Neuronal stem cell (in vitro differentiated cells): ENCODE results near the gene EMC9.
A peak's percentile ranks its signal among the peaks of the same experiment; 100 is the strongest.

Experiments
- DNase-seq: peaks from one replicate; pipeline ENCODE4 v3.0.0-alpha.2; 2013; ENCODE audit warnings: low spot score
- H2AFZ ChIP-seq: one replicate; pipeline ENCODE4 v1.6.1; 2013; ENCODE audit warnings: mild to moderate bottlenecking, low read length, inconsistent platforms
- H2AK5ac ChIP-seq: 2 replicates; pipeline ENCODE4 v1.6.1; 2013; ENCODE audit warnings: low read depth, mild to moderate bottlenecking, inconsistent platforms, low read length, moderate library complexity, mixed read lengths
- H2BK120ac ChIP-seq: 2 replicates; pipeline ENCODE4 v1.6.1; 2013; ENCODE audit warnings: low read depth, mild to moderate bottlenecking, inconsistent platforms, low read length, moderate library complexity, mixed read lengths
- H2BK12ac ChIP-seq: one replicate; pipeline ENCODE4 v1.6.1; 2013; ENCODE audit warnings: low read length, inconsistent platforms
- H2BK15ac ChIP-seq: 2 replicates; pipeline ENCODE4 v1.6.1; 2013; ENCODE audit warnings: mild to moderate bottlenecking, low read length, inconsistent platforms, mixed read lengths
- H2BK5ac ChIP-seq: one replicate; pipeline ENCODE4 v1.6.1; 2013; ENCODE audit warnings: inconsistent platforms, mild to moderate bottlenecking, low read length, moderate library complexity
- H3K14ac ChIP-seq: one replicate; pipeline ENCODE4 v1.6.1; 2013; ENCODE audit warnings: low read length, inconsistent platforms
- H3K18ac ChIP-seq: 2 replicates; pipeline ENCODE4 v1.6.1; 2013; ENCODE audit warnings: low read length, inconsistent platforms
- H3K23ac ChIP-seq: 2 replicates; pipeline ENCODE4 v1.6.1; 2013; ENCODE audit warnings: low read depth, mild to moderate bottlenecking, mixed read lengths, low read length, inconsistent platforms; ENCODE audit not compliant: poor library complexity
- H3K27ac ChIP-seq: replicated peaks from 3 replicates; pipeline ENCODE4 v1.5.1; 2013; ENCODE audit warnings: low read length, inconsistent platforms
- H3K27me3 ChIP-seq, 3 experiments: 2 replicates each; pipeline ENCODE4 v1.6.1; 2013; ENCODE audit warnings: low read length in 3 of 3, mild to moderate bottlenecking in 2 of 3, inconsistent platforms in 1 of 3, low read depth in 1 of 3, mixed read lengths in 1 of 3, moderate library complexity in 1 of 3; ENCODE audit not compliant: control insufficient read depth in 3 of 3, insufficient read depth in 3 of 3
- H3K36me3 ChIP-seq, 2 donors: replicated peaks in 1 of 2; 2 replicates each; pipeline ENCODE4 v1.6.1; 2013; ENCODE audit warnings: low read length in 2 of 2; ENCODE audit not compliant: control insufficient read depth in 2 of 2, insufficient read depth in 2 of 2
- H3K4ac ChIP-seq: 2 replicates; pipeline ENCODE4 v1.6.1; 2013; ENCODE audit warnings: inconsistent platforms, mild to moderate bottlenecking, low read length, moderate library complexity
- H3K4me1 ChIP-seq, 2 donors: 1 replicate in 1 of 2; 2 replicates in 1 of 2; pipeline ENCODE4 v1.6.1; 2013; ENCODE audit warnings: low read length in 2 of 2, low read depth in 1 of 2; ENCODE audit not compliant: control insufficient read depth in 2 of 2, insufficient read depth in 1 of 2
- H3K4me2 ChIP-seq: one replicate; pipeline ENCODE4 v1.6.1; 2013; ENCODE audit warnings: mild to moderate bottlenecking, low read length, inconsistent platforms; ENCODE audit not compliant: insufficient read depth, poor library complexity, severe bottlenecking
- H3K4me3 ChIP-seq, 2 donors: 2 replicates each; pipeline ENCODE4 v1.5.1; 2013; ENCODE audit warnings: low read length in 2 of 2, mild to moderate bottlenecking in 2 of 2, inconsistent platforms in 1 of 2, moderate library complexity in 1 of 2
- H3K79me1 ChIP-seq: one replicate; pipeline ENCODE4 v1.6.1; 2013; ENCODE audit warnings: low read depth, mild to moderate bottlenecking, inconsistent platforms, low read length, moderate library complexity
- H3K9ac ChIP-seq: one replicate; pipeline ENCODE4 v1.6.1; 2013; ENCODE audit warnings: mild to moderate bottlenecking, low read depth, low read length, inconsistent platforms; ENCODE audit not compliant: poor library complexity
- H3K9me3 ChIP-seq, 2 donors: replicated peaks in 1 of 2; 2 replicates each; pipeline versions ENCODE3 to v1.6.1; 2013; ENCODE audit warnings: low read length in 2 of 2, mild to moderate bottlenecking in 2 of 2, inconsistent platforms in 1 of 2, low read depth in 1 of 2, mixed read lengths in 1 of 2, moderate library complexity in 1 of 2; ENCODE audit not compliant: control insufficient read depth in 2 of 2, insufficient read depth in 1 of 2
- H4K8ac ChIP-seq: one replicate; pipeline ENCODE4 v1.6.1; 2013; ENCODE audit warnings: low read depth, mild to moderate bottlenecking, inconsistent platforms, low read length, moderate library complexity
- H4K91ac ChIP-seq: one replicate; pipeline ENCODE4 v1.6.1; 2013; ENCODE audit warnings: low read length, low read depth, mild to moderate bottlenecking, inconsistent platforms; ENCODE audit not compliant: poor library complexity
- WGBS, 2 donors: extraction: QIAGEN DNeasy Blood & Tissue Kit; methylation state at CpG; one replicate each; pipeline ENCODE4 v1.1.7; 2013; ENCODE audit warnings: missing lambda C conversion rate in 2 of 2, mixed read lengths in 1 of 2; ENCODE audit not compliant: insufficient read length in 2 of 2, insufficient replicate concordance in 1 of 2; ENCODE audit errors: extremely low coverage in 2 of 2; 5-methylcytosine and 5-hydroxymethylcytosine counted together

Gene EMC9

GRCh38 chr14:24114532-24115421 lies 26.6 kb downstream of the EMC9 start, which contains the start of the genes DCAF11 and NRL:
DCAF11 (plus strand) TSS chr14:24114777; CDS start chr14:24115595, 818 bp downstream.
NRL (minus strand) TSS chr14:24114949; CDS start chr14:24082848, 32,101 bp downstream.
- Histone ChIP-seq H4K91ac (peak within 1 kb of the TSS; percentile 96), H2BK12ac (peak within 1 kb of the TSS; percentile 100), H3K23ac (peak within 1 kb of the TSS; percentile 98), H3K9me3 (no peaks in the 10 kb centered on the region), H3K27me3 (no peaks in the 10 kb centered on the region), H2BK120ac (peak within 1 kb of the TSS; percentile 93), H2AK5ac (peak within 1 kb of the TSS; percentile 82), H3K9ac (peak within 1 kb of the TSS; percentile 94), H3K18ac (peak within 1 kb of the TSS; percentile 100), H3K14ac (peak within 1 kb of the TSS; percentile 97), H4K8ac (peak within 1 kb of the TSS; percentile 86), H3K27ac (peak within 1 kb of the TSS; percentile 98), H2BK15ac (peak within 1 kb of the TSS; percentile 87), H2AFZ (peak within 1 kb of the TSS; percentile 96), H3K79me1 (no peaks in the 10 kb centered on the region), H3K4me2 (peak within 1 kb of the TSS; percentile 91), H3K4me1 (peaks cover 4 to 8% of the 10 kb centered on the region in 2 donors), H3K4me3 (peak within 1 kb of the TSS; percentile 75 to 88), H2BK5ac (peak within 1 kb of the TSS; percentile 96), H3K4ac (no peak within 1 kb of the TSS), H3K36me3 (peaks cover 13 to 39% of the 10 kb centered on the region in 2 donors)
- WGBS, 2 donors: no CpG with 5 or more reads among the region's 65 CpGs
- DNase-seq: peak; percentile 99

GRCh38 chr14:24113801-24114531 lies 27.4 kb downstream of the EMC9 start:
- no CpG with 5 or more reads among the region's 42 CpGs for WGBS, 2 donors
- Histone ChIP-seq H2AK5ac (peak overlapping the region; percentile 82), H3K4me1 (peaks cover 4 to 8% of the 10 kb centered on the region in 2 donors), H2BK5ac (peak overlapping the region; percentile 96), H3K9ac (peak overlapping the region; percentile 94), H2BK12ac (no peak overlapping the region), H3K27ac (peak overlapping the region; percentile 98), H2BK15ac (peak overlapping the region; percentile 55), H3K36me3 (peaks cover 6 to 31% of the 10 kb centered on the region in 2 donors), H2AFZ (peak overlapping the region; percentile 96), H3K4me3 (peak overlapping the region; percentile 75 to 85), H3K9me3 (no peaks in the 10 kb centered on the region), H2BK120ac (peak overlapping the region; percentile 19), H4K8ac (no peak overlapping the region), H3K79me1 (no peaks in the 10 kb centered on the region), H4K91ac (peak overlapping the region; percentile 96), H3K18ac (peak overlapping the region; percentile 99), H3K23ac (peak overlapping the region; percentile 98), H3K4ac (no peak overlapping the region), H3K14ac (peak overlapping the region; percentile 31), H3K4me2 (peak overlapping the region; percentile 91), H3K27me3 (no peaks in the 10 kb centered on the region)
- peak; percentile 81 for DNase-seq

GRCh38 chr14:24113379-24113800 lies 28.0 kb downstream of the EMC9 start:
- Histone ChIP-seq H3K4me1 (peaks cover 4 to 8% of the 10 kb centered on the region in 2 donors), H3K36me3 (peaks cover 2 to 25% of the 10 kb centered on the region in 2 donors), H4K91ac (peak overlapping the region; percentile 96), H3K9me3 (no peaks in the 10 kb centered on the region), H4K8ac (no peak overlapping the region), H2BK5ac (peak overlapping the region; percentile 96), H3K4me2 (peak overlapping the region; percentile 91), H3K9ac (peak overlapping the region; percentile 94), H3K23ac (peak overlapping the region; percentile 98), H2BK15ac (peak overlapping the region; percentile 55), H3K27ac (peak overlapping the region; percentile 98), H2BK120ac (peak overlapping the region; percentile 19), H2BK12ac (no peak overlapping the region), H3K4ac (no peak overlapping the region), H3K27me3 (no peaks in the 10 kb centered on the region), H2AK5ac (peak overlapping the region; percentile 82), H3K14ac (peak overlapping the region; percentile 31), H3K4me3 (peak overlapping the region; percentile 75 to 85), H3K79me1 (no peaks in the 10 kb centered on the region), H3K18ac (peak overlapping the region; percentile 97), H2AFZ (peak overlapping the region; percentile 96)
- DNase-seq: no peak
- WGBS, 2 donors: no CpG with 5 or more reads among the region's 15 CpGs
